Measurements from ENCODE around the gene PINK1.

Gene PINK1

GRCh38 chr1:20634594-20635084 is 1.4 kb downstream of the PINK1 start:
- DNase-seq (ENCODE audit: low spot score): no peak

GRCh38 chr1:20636785-20637347 is 3.6 kb downstream of the PINK1 start:
- no peak for DNase-seq (ENCODE audit: low spot score)
- no peak for TF ChIP-seq CTCF (IDR thresholded peaks at IDR 0.05; ENCODE audit: extremely low read depth, missing control alignments)

More at GRCh38 chr1:20634594-20635084, 1.4 kb downstream of the PINK1 start:
- TF ChIP-seq CTCF (IDR thresholded peaks at IDR 0.05; ENCODE audit: extremely low read depth, missing control alignments): no peak

GRCh38 chr1:20640183-20640597 is 6.9 kb downstream of the PINK1 start:
- peak; percentile 63 for TF ChIP-seq CTCF (IDR thresholded peaks at IDR 0.05; ENCODE audit: extremely low read depth, missing control alignments)
- peak; percentile 76 for DNase-seq (ENCODE audit: low spot score)

GRCh38 chr1:20641975-20642374 is 8.7 kb downstream of the PINK1 start:
- TF ChIP-seq CTCF (IDR thresholded peaks at IDR 0.05; ENCODE audit: extremely low read depth, missing control alignments): no peak
- no peak for DNase-seq (ENCODE audit: low spot score)

- no peak for DNase-seq (ENCODE audit: low spot score)
- no peak for TF ChIP-seq CTCF (IDR thresholded peaks at IDR 0.05; ENCODE audit: extremely low read depth, missing control alignments)
Measured at GRCh38 chr1:20643080-20643479, 9.8 kb downstream of the PINK1 start.

GRCh38 chr1:20644416-20644815 is 11.2 kb downstream of the PINK1 start:
- no peak for DNase-seq (ENCODE audit: low spot score)
- TF ChIP-seq CTCF (IDR thresholded peaks at IDR 0.05; ENCODE audit: extremely low read depth, missing control alignments): no peak

- no peak for TF ChIP-seq CTCF (IDR thresholded peaks at IDR 0.05; ENCODE audit: extremely low read depth, missing control alignments)
Measured at GRCh38 chr1:20645414-20645813, 12.2 kb downstream of the PINK1 start.

More at GRCh38 chr1:20645414-20645813, 12.2 kb downstream of the PINK1 start:
- no peak for DNase-seq (ENCODE audit: low spot score)
